Upper lobe of right lung (tissue), 1 donor: ENCODE results near the gene CES3. TPM values are rescaled to one million over a fixed set of nuclear protein-coding genes. Genes with fewer than 3 reads are reported as not detected.
"Not testable (repeated sequence)": the region's sequence is repeated elsewhere in the genome, so short reads cannot be mapped to it uniquely, and the experiment has no call there.

Experiments
- ATAC-seq: fragments of 200-7000 bp; cut with Tn5 transposase; one replicate; pipeline ENCODE4 v1.9.1; 2020; ENCODE audit warnings: mild to moderate bottlenecking, moderate library complexity
- DNase-seq: peaks from one replicate; pipeline ENCODE4 v3.0.0-alpha.2; 2020
- H3K27ac ChIP-seq: fragments of 200-600 bp; one replicate; pipeline ENCODE4 v1.8.0; 2022
- H3K27me3 ChIP-seq: fragments of 200-600 bp; one replicate; pipeline ENCODE4 v1.8.0; 2022; ENCODE audit warnings: mild to moderate bottlenecking
- H3K36me3 ChIP-seq: fragments of 200-600 bp; one replicate; pipeline ENCODE4 v1.8.0; 2022
- H3K4me1 ChIP-seq: fragments of 200-600 bp; one replicate; pipeline ENCODE4 v1.8.0; 2022
- H3K4me3 ChIP-seq: fragments of 200-600 bp; one replicate; pipeline ENCODE4 v1.8.0; 2022; ENCODE audit warnings: mild to moderate bottlenecking
- H3K9me3 ChIP-seq: fragments of 200-600 bp; one replicate; pipeline ENCODE4 v1.8.0; 2022
- CTCF ChIP-seq: fragments of 200-600 bp; IDR thresholded peaks from one replicate; pipeline ENCODE4 v1.8.0; 2022; ENCODE audit warnings: antibody characterized with exemption
- intact Hi-C: fragments of 100-400 bp; cut with DNase I; formaldehyde crosslinking; loops from one replicate; pipeline ENCODE4 v1.11.0; 2022
- total RNA-seq: library from RNA; stranded (reverse); fragmentation: NEBNext Ultra II Directional; extraction: Animal tissue kit (Norgen Biotek cat#: 25700); gene quantifications from one replicate; pipeline ENCODE4 v1.2.1, GENCODE V29; 2021
- donor health status: DM: no; HTN: yes; CAD: no; lungs with severe emphysema.

The CES3 gene
- total RNA-seq, 1 donor from 2014 or later: 3.4 TPM

GRCh38 chr16:66968847-66969246 lies 7.8 kb downstream of the CES3 start:
- Histone ChIP-seq H3K4me1 (no peaks in the 10 kb centered on the region), H3K36me3 (no peaks in the 10 kb centered on the region), H3K27me3 (no peaks in the 10 kb centered on the region), H3K9me3 (no peaks in the 10 kb centered on the region), H3K4me3 (no peak overlapping the region), H3K27ac (no peak overlapping the region)
- no peak for DNase-seq
- ATAC-seq: no peak
- intact Hi-C loops: no loop called here
- TF ChIP-seq CTCF: no peak

GRCh38 chr16:66970775-66971720 lies 10.0 kb downstream of the CES3 start:
- Histone ChIP-seq H3K27me3 (no peaks in the 10 kb centered on the region), H3K27ac (no peak overlapping the region), H3K9me3 (no peaks in the 10 kb centered on the region), H3K4me3 (no peak overlapping the region), H3K4me1 (no peaks in the 10 kb centered on the region), H3K36me3 (no peaks in the 10 kb centered on the region)
- no peak for TF ChIP-seq CTCF
- no peak for ATAC-seq
- intact Hi-C loops: loop anchor here (10.0 kb wide), 1 partner anchor 184 kb away; the partner anchor contains the start of genes B3GNT9, FBXL8 and TRADD
- DNase-seq: no peak

- DNase-seq (no peak), ATAC-seq (peak; percentile 26)
- TF ChIP-seq CTCF: no peak
- no peaks in the 10 kb centered on the region for H3K36me3 ChIP-seq
- peaks cover 3% of the 10 kb centered on the region for H3K4me1 ChIP-seq
- H3K9me3 ChIP-seq: no peaks in the 10 kb centered on the region
- no peak overlapping the region for H3K27ac ChIP-seq
- H3K4me3 ChIP-seq: no peak overlapping the region
- intact Hi-C loops: loop anchor here (10.0 kb wide), 1 partner anchor 182 kb away; the partner anchor contains the start of genes B3GNT9, FBXL8 and TRADD
- no peaks in the 10 kb centered on the region for H3K27me3 ChIP-seq
Observed at GRCh38 chr16:66972983-66973382, 11.9 kb downstream of the CES3 start.

GRCh38 chr16:66973716-66974115 lies 12.7 kb downstream of the CES3 start:
- intact Hi-C loops: loop anchor here (10.0 kb wide), 1 partner anchor 181 kb away; the partner anchor contains the start of genes B3GNT9, FBXL8 and TRADD
- H3K27me3 ChIP-seq: no peaks in the 10 kb centered on the region
- DNase-seq (no peak), ATAC-seq (no peak)
- H3K27ac ChIP-seq: no peak overlapping the region
- H3K36me3 ChIP-seq: no peaks in the 10 kb centered on the region
- no peak for TF ChIP-seq CTCF
- no peak overlapping the region for H3K4me3 ChIP-seq
- H3K9me3 ChIP-seq: no peaks in the 10 kb centered on the region
- peaks cover 10% of the 10 kb centered on the region for H3K4me1 ChIP-seq

GRCh38 chr16:66974156-66974931 lies 13.3 kb downstream of the CES3 start:
- not testable (repeated sequence) for H3K27ac ChIP-seq, DNase-seq, H3K9me3 ChIP-seq, ATAC-seq, H3K27me3 ChIP-seq, H3K4me3 ChIP-seq, H3K36me3 ChIP-seq
- intact Hi-C loops: loop anchor here (10.0 kb wide), 1 partner anchor 180 kb away; the partner anchor contains the start of genes B3GNT9, FBXL8 and TRADD
- peaks cover 15% of the 10 kb centered on the region for H3K4me1 ChIP-seq

GRCh38 chr16:66974932-66975246 lies 13.8 kb downstream of the CES3 start:
- H3K4me3 ChIP-seq, H3K27ac ChIP-seq, ATAC-seq, H3K36me3 ChIP-seq, H3K9me3 ChIP-seq, DNase-seq, H3K27me3 ChIP-seq: not testable (repeated sequence)
- peaks cover 16% of the 10 kb centered on the region for H3K4me1 ChIP-seq
- intact Hi-C loops: loop anchor here (10.0 kb wide), 1 partner anchor 180 kb away; the partner anchor contains the start of genes B3GNT9, FBXL8 and TRADD
